Activated CD8-positive, alpha-beta T cell treated with anti-CD3 and anti-CD28 coated beads for 36 hours (primary cell): ENCODE measurements around the gene KMO. TPM values are rescaled to one million over a fixed set of nuclear protein-coding genes. Genes with fewer than 3 reads are reported as not detected.

Experiments
- ATAC-seq: fragments of 200-7000 bp; cut with Tn5 transposase; one replicate; pipeline ENCODE4 v1.10.0; 2021; ENCODE audit warnings: mild to moderate bottlenecking, moderate library complexity
- CTCF ChIA-PET: fragments of 350-600 bp; sonication (Branson Sonifier 250); formaldehyde crosslinking; loops from one replicate; lab custom pipeline; 2021; ENCODE audit warnings: antibody characterized with exemption; lab: Charles Lee
- POLR2A ChIA-PET: fragments of 350-600 bp; sonication (Branson Sonifier 250); formaldehyde crosslinking; loops from one replicate; lab custom pipeline; 2021; ENCODE audit warnings: antibody characterized with exemption; lab: Charles Lee
- DNase-seq: peaks from one replicate; pipeline ENCODE4 v3.0.0-alpha.2; 2020
- H3K27ac Mint-ChIP-seq: one replicate; pipeline ENCODE4 v1.8.0; 2021; ENCODE audit warnings: mild to moderate bottlenecking, mixed read lengths
- H3K27me3 Mint-ChIP-seq: one replicate; pipeline ENCODE4 v1.8.0; 2021; ENCODE audit warnings: mixed read lengths
- H3K36me3 Mint-ChIP-seq: one replicate; pipeline ENCODE4 v1.8.0; 2021; ENCODE audit warnings: low read depth, mixed read lengths
- H3K4me1 Mint-ChIP-seq: one replicate; pipeline ENCODE4 v1.8.0; 2021; ENCODE audit warnings: low read depth, mixed read lengths
- H3K4me3 Mint-ChIP-seq: one replicate; pipeline ENCODE4 v1.8.0; 2021; ENCODE audit warnings: mild to moderate bottlenecking, moderate library complexity, mixed read lengths
- H3K9me3 Mint-ChIP-seq: one replicate; pipeline ENCODE4 v1.8.0; 2021; ENCODE audit warnings: mixed read lengths
- CTCF ChIP-seq: fragments of 200-600 bp; IDR thresholded peaks from one replicate; pipeline ENCODE4 v1.8.0; 2022; ENCODE audit warnings: antibody characterized with exemption, mild to moderate bottlenecking
- intact Hi-C: fragments of 100-400 bp; cut with micrococcal nuclease; formaldehyde crosslinking; loops from one replicate; pipeline ENCODE4 v1.10.0; 2022
- total RNA-seq, 2 experiments: library from RNA; stranded (reverse); gene quantifications; one replicate each; pipeline ENCODE4 v1.2.3, GENCODE V29; 2021

Gene KMO
- total RNA-seq, 2 experiments from 2014 or later = 0.18 TPM; not detected in 1

- intact Hi-C loops = loop anchor here (5.0 to 10.0 kb wide), 4 partner anchors 82 to 391 kb away; partner anchors contain the start of genes EXO1 and KMO
- H3K27ac Mint-ChIP-seq = no peak overlapping the region
- no peaks in the 10 kb centered on the region for H3K9me3 Mint-ChIP-seq
- peak; percentile 50 for ATAC-seq
- no peaks in the 10 kb centered on the region for H3K36me3 Mint-ChIP-seq
- H3K4me1 Mint-ChIP-seq = peaks cover 22% of the 10 kb centered on the region
- CTCF ChIA-PET = interaction anchor here (1.1 to 4.5 kb wide), 2 partner anchors 12 to 62 kb away, joined by 3 to 37 read pairs; no protein-coding TSS in a partner anchor
- no peak overlapping the region for H3K4me3 Mint-ChIP-seq
- peak; percentile 54 for DNase-seq
- no peak for TF ChIP-seq CTCF
- POLR2A ChIA-PET = interaction anchor here (1.2 to 1.6 kb wide), 2 partner anchors 22 to 233 kb away, joined by 4 to 6 read pairs; partner anchors contain the start of gene EXO1
- H3K27me3 Mint-ChIP-seq = no peaks in the 10 kb centered on the region
Measured at GRCh38 chr1:241614144-241614543, 82.0 kb downstream of the KMO start.

GRCh38 chr1:241614572-241614971 is 82.4 kb downstream of the KMO start:
- ChIA-PET POLR2A (interaction anchor here (1.6 kb wide), 1 partner anchor 23 kb away, joined by 6 read pairs; no protein-coding TSS in a partner anchor), CTCF (interaction anchor here (1.1 to 4.5 kb wide), 2 partner anchors 12 to 63 kb away, joined by 3 to 37 read pairs; no protein-coding TSS in a partner anchor)
- no peak overlapping the region for H3K4me3 Mint-ChIP-seq
- DNase-seq = no peak
- no peaks in the 10 kb centered on the region for H3K27me3 Mint-ChIP-seq
- intact Hi-C loops = loop anchor here (5.0 to 10.0 kb wide), 4 partner anchors 82 to 390 kb away; partner anchors contain the start of genes EXO1 and KMO
- no peak for TF ChIP-seq CTCF
- H3K9me3 Mint-ChIP-seq = no peaks in the 10 kb centered on the region
- no peak for ATAC-seq
- no peak overlapping the region for H3K27ac Mint-ChIP-seq
- peaks cover 22% of the 10 kb centered on the region for H3K4me1 Mint-ChIP-seq
- no peaks in the 10 kb centered on the region for H3K36me3 Mint-ChIP-seq

GRCh38 chr1:241615043-241615974 is 83.1 kb downstream of the KMO start:
- Mint-ChIP-seq H3K27me3 (no peaks in the 10 kb centered on the region), H3K9me3 (no peaks in the 10 kb centered on the region), H3K36me3 (no peaks in the 10 kb centered on the region), H3K27ac (no peak overlapping the region), H3K4me1 (peaks cover 22% of the 10 kb centered on the region), H3K4me3 (no peak overlapping the region)
- intact Hi-C loops = loop anchor here (10.0 kb wide), 1 partner anchor 389 kb away; no protein-coding TSS in a partner anchor
- ChIA-PET CTCF (interaction anchor here (4.5 kb wide), 1 partner anchor 11 kb away, joined by 37 read pairs; no protein-coding TSS in a partner anchor), POLR2A (no interaction called here)
- DNase-seq = no peak
- ATAC-seq = no peak
- TF ChIP-seq CTCF = no peak

GRCh38 chr1:241617426-241617825 is 85.2 kb downstream of the KMO start:
- ATAC-seq = no peak
- TF ChIP-seq CTCF = no peak
- DNase-seq = no peak
- POLR2A ChIA-PET = no interaction called here
- CTCF ChIA-PET = interaction anchor here (2.0 kb wide), 1 partner anchor 10 kb away, joined by 9 read pairs; no protein-coding TSS in a partner anchor
- peaks cover 6% of the 10 kb centered on the region for H3K36me3 Mint-ChIP-seq
- intact Hi-C loops = loop anchor here (10.0 kb wide), 1 partner anchor 387 kb away; no protein-coding TSS in a partner anchor
- peaks cover 22% of the 10 kb centered on the region for H3K4me1 Mint-ChIP-seq
- H3K27me3 Mint-ChIP-seq = no peaks in the 10 kb centered on the region
- no peaks in the 10 kb centered on the region for H3K9me3 Mint-ChIP-seq
- H3K27ac Mint-ChIP-seq = no peak overlapping the region
- H3K4me3 Mint-ChIP-seq = no peak overlapping the region
